Neural cell (in vitro differentiated cells): Measurements from ENCODE around the gene MANEA. TPM values are rescaled to one million over a fixed set of nuclear protein-coding genes. Genes with fewer than 3 reads are reported as not detected.

ENCODE experiments used
- H2AFZ ChIP-seq: fragments of 200-600, 300-800 bp; sonication (generic), shearing (Covaris generic); 2 replicates; pipeline ENCODE4 v1.6.0; 2014; ENCODE audit warnings: low read depth, mild to moderate bottlenecking, antibody characterized with exemption, low read length, moderate library complexity
- H3F3A ChIP-seq: fragments of 200-600 bp; shearing (Covaris generic); 2 replicates; pipeline ENCODE4 v1.6.1; 2016; ENCODE audit warnings: mild to moderate bottlenecking, moderate library complexity, mixed read lengths, antibody characterized with exemption, low read length; ENCODE audit not compliant: insufficient read depth, poor library complexity, severe bottlenecking
- H3K27ac ChIP-seq: fragments of 200-600, 300-800 bp; sonication (generic), shearing (Covaris generic); 2 replicates; pipeline ENCODE4 v1.5.1; 2014; ENCODE audit warnings: mild to moderate bottlenecking, low read length, moderate library complexity
- H3K27me3 ChIP-seq: fragments of 300-800, 200-600 bp; sonication (generic), shearing (Covaris generic); 2 replicates; pipeline ENCODE4 v1.6.0; 2014; ENCODE audit warnings: mild to moderate bottlenecking, low read depth, low read length, moderate library complexity; ENCODE audit not compliant: insufficient read depth
- H3K36me3 ChIP-seq: fragments of 300-800, 200-600 bp; sonication (generic), shearing (Covaris generic); 2 replicates; pipeline ENCODE4 v1.5.1; 2014; ENCODE audit warnings: mild to moderate bottlenecking, antibody characterized with exemption, low read length, moderate library complexity; ENCODE audit not compliant: insufficient read depth
- H3K4me2 ChIP-seq: fragments of 300-800, 200-600 bp; sonication (generic), shearing (Covaris generic); 2 replicates; pipeline ENCODE4 v1.6.0; 2014; ENCODE audit warnings: mild to moderate bottlenecking, low read length
- H3K4me3 ChIP-seq: fragments of 300-800, 200-600 bp; sonication (generic), shearing (Covaris generic); 2 replicates; pipeline ENCODE4 v1.5.1; 2014; ENCODE audit warnings: mild to moderate bottlenecking, low read length, moderate library complexity
- H3K79me2 ChIP-seq: fragments of 200-600 bp; shearing (Covaris generic); replicated peaks from 2 replicates; pipeline ENCODE4 v1.6.0; 2014; ENCODE audit warnings: mild to moderate bottlenecking, low read length, moderate library complexity; ENCODE audit not compliant: insufficient read depth
- H3K9ac ChIP-seq: fragments of 300-800, 200-600 bp; sonication (generic), shearing (Covaris generic); 2 replicates; pipeline ENCODE4 v1.6.1; 2016; ENCODE audit warnings: mild to moderate bottlenecking, low read length, mixed read lengths
- H3K9me2 ChIP-seq: fragments of 200-600 bp; shearing (Covaris generic); 2 replicates; pipeline ENCODE4 v1.6.1; 2016; ENCODE audit warnings: mild to moderate bottlenecking, low read length, mixed read lengths; ENCODE audit not compliant: insufficient read depth
- H3K9me3 ChIP-seq: fragments of 200-600, 300-800 bp; sonication (generic), shearing (Covaris generic); 2 replicates; pipeline ENCODE4 v1.6.1; 2016; ENCODE audit warnings: mild to moderate bottlenecking, mixed run types, low read length, moderate library complexity, mixed read lengths
- H4K20me1 ChIP-seq: fragments of 200-600 bp; shearing (Covaris generic); 2 replicates; pipeline ENCODE4 v1.6.1; 2016; ENCODE audit warnings: mild to moderate bottlenecking, mixed run types; ENCODE audit not compliant: insufficient read depth
- CTCF ChIP-seq: fragments of 450-650 bp; IDR thresholded peaks from 2 replicates; pipeline ENCODE4 v1.5.1; 2014; ENCODE audit warnings: antibody characterized with exemption, mild to moderate bottlenecking, moderate library complexity; ENCODE audit not compliant: poor library complexity, severe bottlenecking
- EP300 ChIP-seq: fragments of 450-650 bp; conservative IDR thresholded peaks from 2 replicates; pipeline ENCODE4 v1.6.1; 2014; ENCODE audit warnings: antibody characterized with exemption, mild to moderate bottlenecking, moderate library complexity; ENCODE audit not compliant: poor library complexity, severe bottlenecking
- EZH2 ChIP-seq: fragments of 200-600, 300-800 bp; shearing (Covaris generic), sonication (generic); IDR thresholded peaks from 2 replicates; pipeline ENCODE4 v1.6.1; 2014; ENCODE audit warnings: antibody characterized with exemption, low read length, borderline replicate concordance, mild to moderate bottlenecking; ENCODE audit not compliant: insufficient read depth, poor library complexity, severe bottlenecking
- MXI1 ChIP-seq: fragments of 450-650 bp; conservative IDR thresholded peaks from 2 replicates; pipeline ENCODE4 v1.6.1; 2014; ENCODE audit warnings: antibody characterized with exemption, mild to moderate bottlenecking; ENCODE audit not compliant: poor library complexity, severe bottlenecking
- POLR2AphosphoS5 ChIP-seq: IDR thresholded peaks from 2 replicates; pipeline ENCODE4 v1.6.1; 2012
- RAD21 ChIP-seq: fragments of 450-650 bp; conservative IDR thresholded peaks from 2 replicates; pipeline ENCODE4 v1.6.1; 2014; ENCODE audit warnings: antibody characterized with exemption, mild to moderate bottlenecking, moderate library complexity
- REST ChIP-seq: IDR thresholded peaks from 2 replicates; pipeline ENCODE4 v1.6.1; 2012; ENCODE audit warnings: borderline replicate concordance
- SMC3 ChIP-seq: fragments of 450-650 bp; conservative IDR thresholded peaks from 2 replicates; pipeline ENCODE4 v1.6.1; 2014; ENCODE audit warnings: antibody characterized with exemption, mild to moderate bottlenecking, moderate library complexity; ENCODE audit not compliant: poor library complexity
- TAF1 ChIP-seq: IDR thresholded peaks from 2 replicates; pipeline ENCODE4 v1.6.1; 2012; ENCODE audit warnings: low read depth
- polyA plus RNA-seq: library from polyadenylated mRNA; depleted of rRNA; stranded (reverse); fragments of >200 nt; gene quantifications from 2 replicates; pipeline ENCODE4 v1.2.3, GENCODE V29; 2014

MANEA gene
- polyA plus RNA-seq, 1 donor from 2014 or later, result 7.9 TPM

DNA sequence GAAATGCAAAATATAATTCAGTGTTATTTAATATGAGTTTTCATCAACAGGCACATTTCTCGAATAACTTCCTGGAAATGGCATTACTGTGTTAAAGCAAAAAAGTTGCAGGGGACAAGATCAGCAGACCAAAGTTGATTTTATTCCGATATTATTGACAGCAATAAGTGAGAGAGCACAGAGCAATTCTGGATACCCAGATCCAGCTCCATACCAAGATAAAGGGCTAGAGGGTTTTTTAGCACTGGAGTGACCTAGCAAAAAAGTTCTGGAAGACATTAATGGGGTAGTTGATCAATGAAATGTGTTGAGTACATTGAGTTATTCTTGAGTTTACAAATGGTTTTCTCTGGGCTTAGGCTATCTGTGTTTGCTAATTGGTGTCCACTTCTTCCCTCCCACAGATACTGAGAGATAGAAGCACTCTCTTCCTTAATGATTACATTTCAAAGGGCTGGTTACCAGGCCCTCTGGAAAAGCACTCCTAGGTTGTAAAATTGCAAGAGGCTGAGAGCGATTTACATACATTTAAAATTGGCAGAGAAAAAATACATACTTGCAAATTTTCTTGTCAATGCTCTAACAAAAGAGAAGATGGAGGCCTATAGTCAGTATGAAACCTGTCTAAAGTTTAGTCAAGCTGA lies 47.0 kb upstream of the MANEA start:
- Histone ChIP-seq H3K27ac (no peak overlapping the region), H3K9ac (no peak overlapping the region), H3K9me3 (no peaks in the 10 kb centered on the region), H3K27me3 (no peaks in the 10 kb centered on the region), H3K79me2 (no peaks in the 10 kb centered on the region), H2AFZ (no peak overlapping the region), H3K36me3 (no peaks in the 10 kb centered on the region), H3K4me3 (no peak overlapping the region), H3K9me2 (no peaks in the 10 kb centered on the region), H3K4me2 (no peak overlapping the region), H4K20me1 (no peaks in the 10 kb centered on the region), H3F3A (no peaks in the 10 kb centered on the region)
- TF ChIP-seq TAF1 (no peak), EP300 (no peak), POLR2AphosphoS5 (no peak), EZH2 (no peak), SMC3 (no peak), CTCF (no peak), RAD21 (no peak), MXI1 (no peak), REST (no peak)

DNA sequence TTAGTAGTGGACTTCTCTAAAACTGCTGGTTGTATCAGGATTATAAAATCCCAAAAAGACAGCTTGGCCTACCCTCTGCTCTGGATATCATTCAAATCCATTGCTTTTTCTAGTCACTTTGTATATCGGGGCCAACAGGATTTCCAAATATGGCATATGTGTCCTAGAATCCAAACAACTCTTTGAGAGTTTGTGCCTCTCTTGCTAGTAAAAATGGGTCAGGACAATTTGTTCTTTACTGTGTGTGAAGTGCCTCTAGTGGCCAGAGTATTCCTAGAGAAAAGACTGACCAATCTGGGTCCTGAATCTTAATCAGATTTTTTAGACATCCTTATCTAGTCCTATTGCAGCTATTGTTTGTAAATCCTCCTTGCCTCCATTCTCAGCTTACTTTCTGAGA lies 33.5 kb upstream of the MANEA start:
- H3K36me3 ChIP-seq, result no peaks in the 10 kb centered on the region
- no peak overlapping the region for H2AFZ ChIP-seq
- no peaks in the 10 kb centered on the region for H3K9me3 ChIP-seq
- H3K4me3 ChIP-seq, result no peak overlapping the region
- TF ChIP-seq TAF1 (no peak), POLR2AphosphoS5 (no peak), REST (no peak), RAD21 (no peak), CTCF (no peak), EP300 (no peak), EZH2 (no peak)
- no peaks in the 10 kb centered on the region for H3K9me2 ChIP-seq
- H3K79me2 ChIP-seq, result no peaks in the 10 kb centered on the region
- no peaks in the 10 kb centered on the region for H4K20me1 ChIP-seq
- no peak overlapping the region for H3K27ac ChIP-seq
- no peaks in the 10 kb centered on the region for H3K27me3 ChIP-seq
- no peak overlapping the region for H3K4me2 ChIP-seq
- H3K9ac ChIP-seq, result no peak overlapping the region
- no peaks in the 10 kb centered on the region for H3F3A ChIP-seq
